PC-3 (cell line): ENCODE measurements around the gene GRM1. TPM values are rescaled to one million over a fixed set of nuclear protein-coding genes. Genes with fewer than 3 reads are reported as not detected.

Source experiments
- ATAC-seq: fragments of 200-7000 bp; cut with Tn5 transposase; 2 replicates; pipeline ENCODE4 v1.9.1; 2020; ENCODE audit warnings: mild to moderate bottlenecking, moderate library complexity
- BruUV-seq: library from RNA; stranded (reverse); fragments of 400-500 nt; replicated peaks from 2 replicates; lab custom pipeline; 2021; lab: Mats Ljungman, UMichigan
- CTCF ChIA-PET: fragments of 300-600 bp; sonication (Branson Sonifier 250); formaldehyde crosslinking; loops from one replicate; lab custom pipeline; 2022; ENCODE audit warnings: antibody characterized with exemption; lab: Charles Lee
- POLR2A ChIA-PET: fragments of 300-600 bp; sonication (Branson Sonifier 250); formaldehyde crosslinking; loops from one replicate; lab custom pipeline; 2022; ENCODE audit warnings: antibody characterized with exemption; ENCODE audit not compliant: unreplicated experiment; lab: Charles Lee
- DNase-seq: peaks from one replicate; pipeline ENCODE4 v3.0.0-alpha.2; 2015
- H2AFZ ChIP-seq: fragments of 300-600 bp; sonication (generic); 2 replicates; pipeline ENCODE4 v1.6.0; 2016; ENCODE audit warnings: antibody characterized with exemption, low read length
- H3F3A ChIP-seq: fragments of 300-600 bp; sonication (generic); one replicate; pipeline ENCODE4 v1.6.0; 2017; ENCODE audit warnings: antibody characterized with exemption, low read length, control low read depth, mild to moderate bottlenecking; ENCODE audit not compliant: unreplicated experiment
- H3K27ac ChIP-seq: fragments of 300-600 bp; sonication (generic); 2 replicates; pipeline ENCODE4 v1.5.1; 2016; ENCODE audit warnings: mild to moderate bottlenecking, low read length
- H3K27me3 ChIP-seq: fragments of 300-600 bp; sonication (generic); 2 replicates; pipeline ENCODE4 v1.6.1; 2016; ENCODE audit warnings: low read length, mixed read lengths
- H3K36me3 ChIP-seq: fragments of 300-600 bp; sonication (generic); 2 replicates; pipeline ENCODE4 v1.6.1; 2016; ENCODE audit warnings: low read depth, mixed run types, low read length, mixed read lengths
- H3K4me1 ChIP-seq: fragments of 300-600 bp; sonication (generic); 2 replicates; pipeline ENCODE4 v1.5.1; 2016; ENCODE audit warnings: low read length; ENCODE audit not compliant: insufficient read depth
- H3K4me2 ChIP-seq: fragments of 300-600 bp; sonication (generic); 2 replicates; pipeline ENCODE4 v1.6.0; 2016; ENCODE audit warnings: low read length
- H3K4me3 ChIP-seq: fragments of 300-600 bp; sonication (generic); 2 replicates; pipeline ENCODE4 v1.5.1; 2016; ENCODE audit warnings: mild to moderate bottlenecking, low read length, mixed read lengths
- H3K79me2 ChIP-seq: fragments of 300-600 bp; sonication (generic); 2 replicates; pipeline ENCODE4 v1.6.1; 2017; ENCODE audit warnings: low read length, mixed read lengths
- H3K9ac ChIP-seq: fragments of 300-600 bp; sonication (generic); 2 replicates; pipeline ENCODE4 v1.6.0; 2016; ENCODE audit warnings: mild to moderate bottlenecking, low read length
- H3K9me2 ChIP-seq: fragments of 300-600 bp; sonication (generic); replicated peaks from 2 replicates; pipeline ENCODE4 v1.6.1; 2016; ENCODE audit warnings: mixed run types, low read length, mixed read lengths
- H3K9me3 ChIP-seq: fragments of 300-600 bp; sonication (generic); 2 replicates; pipeline ENCODE4 v1.6.1; 2016; ENCODE audit warnings: low read length, mixed read lengths
- H4K20me1 ChIP-seq: fragments of 300-600 bp; sonication (generic); 2 replicates; pipeline ENCODE4 v1.6.1; 2016; ENCODE audit warnings: low read length, mixed read lengths
- CTCF ChIP-seq: fragments of 300-600 bp; sonication (generic); conservative IDR thresholded peaks from 2 replicates; pipeline ENCODE4 v1.5.1; 2017; ENCODE audit warnings: antibody characterized with exemption, low read depth, mild to moderate bottlenecking, low read length
- EZH2 ChIP-seq: fragments of 300-600 bp; sonication (generic); IDR thresholded peaks from one replicate; pipeline ENCODE4 v1.6.1; 2017; ENCODE audit warnings: antibody characterized with exemption, mild to moderate bottlenecking, low read length; ENCODE audit not compliant: unreplicated experiment
- EZH2phosphoT487 ChIP-seq: fragments of 300-600 bp; sonication (generic); IDR thresholded peaks from 2 replicates; pipeline ENCODE4 v1.6.1; 2018; ENCODE audit warnings: mild to moderate bottlenecking, antibody characterized with exemption, low read length, borderline replicate concordance
- intact Hi-C: fragments of 100-400 bp; cut with micrococcal nuclease; formaldehyde crosslinking; loops from 2 replicates; pipeline ENCODE4 v1.9.0; 2023
- total RNA-seq: library from RNA; depleted of rRNA; stranded (reverse); fragments of >200 nt; gene quantifications from 2 replicates; pipeline ENCODE4 v1.2.3, GENCODE V29; 2014

Gene GRM1
- total RNA-seq, 1 experiment from 2014 or later = 0.11 TPM

- H3K9me2 ChIP-seq = no peaks in the 10 kb centered on the region
- H3F3A ChIP-seq = no peaks in the 10 kb centered on the region
- H3K4me2 ChIP-seq = no peak overlapping the region
- TF ChIP-seq EZH2 (no peak), EZH2phosphoT487 (no peak), CTCF (no peak)
- intact Hi-C loops = no loop called here
- no peak overlapping the region for H2AFZ ChIP-seq
- DNase-seq (no peak), ATAC-seq (no peak)
- CTCF ChIA-PET = no interaction called here
- POLR2A ChIA-PET = no interaction called here
- no peaks in the 10 kb centered on the region for H3K79me2 ChIP-seq
- H3K9me3 ChIP-seq = no peaks in the 10 kb centered on the region
- no peak overlapping the region for H3K4me3 ChIP-seq
- H4K20me1 ChIP-seq = no peaks in the 10 kb centered on the region
- no peaks in the 10 kb centered on the region for H3K36me3 ChIP-seq
- no TSS peak for BruUV-seq
- H3K9ac ChIP-seq = no peak overlapping the region
- no peaks in the 10 kb centered on the region for H3K4me1 ChIP-seq
- no peaks in the 10 kb centered on the region for H3K27me3 ChIP-seq
- no peak overlapping the region for H3K27ac ChIP-seq
Measured at GRCh38 chr6:146315381-146316174, 286.7 kb downstream of the GRM1 start.

- Histone ChIP-seq H3K9ac (no peak overlapping the region), H2AFZ (no peak overlapping the region), H3K4me2 (no peak overlapping the region), H3K27ac (no peak overlapping the region), H3K36me3 (no peaks in the 10 kb centered on the region), H3K27me3 (no peaks in the 10 kb centered on the region), H3F3A (no peaks in the 10 kb centered on the region), H3K9me3 (no peaks in the 10 kb centered on the region), H4K20me1 (no peaks in the 10 kb centered on the region), H3K4me3 (no peak overlapping the region), H3K4me1 (no peaks in the 10 kb centered on the region), H3K79me2 (no peaks in the 10 kb centered on the region), H3K9me2 (no peaks in the 10 kb centered on the region)
- DNase-seq = no peak
- no peak for TF ChIP-seq EZH2
- intact Hi-C loops = no loop called here
- ATAC-seq = no peak
- CTCF ChIA-PET = no interaction called here
- POLR2A ChIA-PET = no interaction called here
- BruUV-seq = no TSS peak
Measured at GRCh38 chr6:146316175-146316495, 287.3 kb downstream of the GRM1 start.

GRCh38 chr6:146331013-146331412, 302.2 kb downstream of the GRM1 start:
- Histone ChIP-seq H2AFZ (no peak overlapping the region), H3K79me2 (no peaks in the 10 kb centered on the region), H3K4me1 (no peaks in the 10 kb centered on the region), H3K27ac (no peak overlapping the region), H3K4me3 (no peak overlapping the region), H3K4me2 (no peak overlapping the region), H3K27me3 (peaks cover 6% of the 10 kb centered on the region; the same call in 1 of the 2 replicates), H3K9ac (no peak overlapping the region), H3K9me2 (no peaks in the 10 kb centered on the region), H4K20me1 (no peaks in the 10 kb centered on the region), H3K36me3 (no peaks in the 10 kb centered on the region), H3K9me3 (no peaks in the 10 kb centered on the region), H3F3A (no peaks in the 10 kb centered on the region)
- no TSS peak for BruUV-seq
- ChIA-PET POLR2A (no interaction called here), CTCF (no interaction called here)
- TF ChIP-seq CTCF (no peak), EZH2phosphoT487 (no peak), EZH2 (no peak)
- intact Hi-C loops = no loop called here
- no peak for ATAC-seq
- DNase-seq = no peak
